GM21529 (cell line): Measurements from ENCODE around the gene DUSP22.
"Not testable (repeated sequence)": the region's sequence is repeated elsewhere in the genome, so short reads cannot be mapped to it uniquely, and the experiment has no call there.

ENCODE experiments used
- ATAC-seq: cut with Tn5 transposase; IDR thresholded peaks from one replicate; pipeline ENCODE4 v1.9.1; 2021; ENCODE audit not compliant: unreplicated experiment

Gene DUSP22

DNA sequence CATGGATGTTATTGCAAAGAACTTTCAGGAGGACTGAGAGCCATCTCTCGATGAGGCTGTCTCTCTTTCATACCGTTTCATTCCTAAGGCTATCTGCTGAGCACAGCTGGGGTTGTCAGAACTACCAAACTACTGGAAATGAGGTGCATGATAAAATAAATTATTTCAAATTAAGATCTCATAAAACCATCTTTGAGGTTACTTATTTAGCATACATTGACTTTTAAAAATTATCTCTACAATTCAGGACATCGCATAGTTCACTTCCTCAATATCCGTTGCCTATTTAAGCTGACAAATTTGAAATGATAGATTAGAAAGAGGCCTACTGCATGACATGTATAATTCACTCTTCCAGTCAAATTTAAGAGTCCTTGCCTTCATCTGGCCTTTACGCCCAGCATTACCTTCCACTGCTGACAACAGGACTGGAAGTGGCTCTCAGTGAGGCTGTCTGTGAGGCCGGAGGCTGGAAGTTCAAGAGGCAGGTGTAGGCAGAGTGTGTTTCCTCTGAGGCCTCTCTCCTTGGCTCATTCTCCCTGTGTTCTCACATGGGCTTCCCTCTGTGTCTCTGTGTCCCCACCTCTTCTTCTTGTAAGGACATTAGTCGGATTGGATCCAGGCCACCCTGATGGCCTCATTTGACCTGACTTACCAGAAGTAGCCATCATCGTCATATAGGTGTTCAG, 12.8 kb upstream of the DUSP22 start:
- no peak for ATAC-seq

DNA sequence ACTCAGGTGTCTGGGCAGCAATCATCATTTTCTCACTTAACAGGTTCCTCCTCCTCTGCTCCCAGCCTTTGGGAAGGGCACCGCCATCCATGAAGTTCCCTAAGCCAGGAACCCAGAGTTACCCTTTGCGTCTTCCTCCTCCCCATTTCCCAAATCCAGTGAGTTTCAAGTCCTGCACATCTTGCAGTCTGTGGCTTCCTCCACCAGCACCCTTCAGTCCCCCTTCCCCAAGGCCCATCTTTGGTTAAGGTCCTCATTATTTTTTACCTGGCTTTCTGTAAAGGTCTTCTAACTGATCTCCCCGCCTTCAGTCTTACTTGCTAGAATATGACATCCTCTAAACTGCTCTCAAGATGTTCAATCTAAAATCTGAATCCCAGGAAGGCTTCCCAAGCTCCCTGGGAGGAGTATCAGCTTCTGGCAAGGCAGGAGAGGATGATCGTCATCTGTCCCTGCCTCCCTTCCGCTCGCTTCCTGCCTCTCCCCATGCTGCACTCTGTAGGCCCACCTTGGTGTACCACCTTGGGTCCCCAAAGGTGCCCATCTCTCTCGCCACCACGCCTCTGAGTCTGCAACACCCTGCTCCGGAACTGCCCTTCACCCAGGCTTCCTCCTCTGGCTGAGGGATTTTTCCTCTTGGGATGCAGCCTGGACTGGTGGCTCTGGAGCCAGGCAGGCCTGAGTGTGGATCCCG, 11.4 kb upstream of the DUSP22 start:
- no peak for ATAC-seq

GRCh38 chr6:281469-282103, 10.7 kb upstream of the DUSP22 start:
- ATAC-seq: no peak

- ATAC-seq: no peak
Observed at GRCh38 chr6:282177-282866, 10.0 kb upstream of the DUSP22 start.

DNA sequence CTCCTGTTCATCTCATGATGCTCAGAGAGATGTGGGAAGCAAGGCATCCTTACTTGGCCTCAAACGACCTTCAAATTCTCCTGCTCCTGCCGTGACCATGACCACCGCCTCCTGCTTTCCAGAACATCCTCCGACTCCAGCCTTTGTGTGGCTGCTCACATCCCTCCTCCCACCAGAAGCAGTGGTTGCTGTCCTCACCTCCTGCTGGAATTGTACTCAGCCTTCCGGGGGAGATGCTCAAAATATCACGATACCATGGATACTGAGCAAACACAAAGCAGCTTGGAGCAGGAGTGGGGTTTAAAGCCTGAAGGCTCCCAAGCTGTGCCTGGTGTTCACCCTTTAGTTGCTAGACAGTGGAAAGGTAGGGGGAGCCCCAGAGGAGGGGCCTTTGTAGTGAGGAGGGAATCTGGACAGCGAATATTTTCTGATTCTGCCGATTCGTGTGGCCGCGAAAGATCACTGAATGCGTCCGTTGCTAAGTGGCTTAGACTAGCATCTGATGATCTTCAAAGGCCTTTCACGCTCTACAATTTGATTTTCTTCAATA, 9.3 kb upstream of the DUSP22 start:
- no peak for ATAC-seq

DNA sequence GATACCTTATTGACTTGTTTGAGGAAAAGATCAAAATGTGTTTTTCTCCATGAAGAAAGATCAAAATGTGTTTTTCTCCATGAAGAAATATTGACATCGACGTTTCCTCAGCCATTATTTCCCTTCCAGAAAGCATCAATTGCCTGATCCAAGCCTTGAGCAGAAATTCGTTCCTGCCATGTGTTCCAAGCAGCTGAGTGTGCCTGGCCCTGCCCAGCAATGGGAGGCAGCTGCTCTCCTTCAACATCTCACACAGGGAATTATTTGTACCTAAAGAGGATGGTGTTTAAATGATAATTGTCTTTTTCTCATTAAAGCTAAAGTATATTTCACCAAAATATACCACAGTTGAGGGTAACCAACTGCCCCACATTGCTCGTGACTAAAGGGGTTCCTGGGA, 7.8 kb upstream of the DUSP22 start:
- ATAC-seq: no peak

GRCh38 chr6:285030-285771, 7.1 kb upstream of the DUSP22 start:
- ATAC-seq: no peak

DNA sequence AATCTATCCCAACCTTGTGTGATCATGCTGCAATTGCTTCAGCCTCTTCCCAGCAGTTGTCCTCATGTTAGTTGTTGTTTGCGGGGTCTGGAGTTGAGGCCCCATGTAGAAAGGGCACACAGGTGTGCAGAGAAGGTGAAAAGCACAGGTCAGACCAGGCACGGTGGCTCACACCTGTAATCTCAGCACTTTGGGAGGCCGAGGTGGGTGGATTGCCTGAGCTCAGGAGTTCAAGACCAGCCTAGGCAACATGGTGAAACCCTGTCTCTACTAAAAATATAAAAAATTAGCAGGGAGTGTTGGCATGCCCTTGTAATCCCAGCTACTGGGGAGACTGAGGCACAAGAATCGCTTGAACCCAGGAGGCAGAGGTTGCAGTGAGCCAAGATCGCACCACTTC, 6.4 kb upstream of the DUSP22 start:
- ATAC-seq: not testable (repeated sequence)

DNA sequence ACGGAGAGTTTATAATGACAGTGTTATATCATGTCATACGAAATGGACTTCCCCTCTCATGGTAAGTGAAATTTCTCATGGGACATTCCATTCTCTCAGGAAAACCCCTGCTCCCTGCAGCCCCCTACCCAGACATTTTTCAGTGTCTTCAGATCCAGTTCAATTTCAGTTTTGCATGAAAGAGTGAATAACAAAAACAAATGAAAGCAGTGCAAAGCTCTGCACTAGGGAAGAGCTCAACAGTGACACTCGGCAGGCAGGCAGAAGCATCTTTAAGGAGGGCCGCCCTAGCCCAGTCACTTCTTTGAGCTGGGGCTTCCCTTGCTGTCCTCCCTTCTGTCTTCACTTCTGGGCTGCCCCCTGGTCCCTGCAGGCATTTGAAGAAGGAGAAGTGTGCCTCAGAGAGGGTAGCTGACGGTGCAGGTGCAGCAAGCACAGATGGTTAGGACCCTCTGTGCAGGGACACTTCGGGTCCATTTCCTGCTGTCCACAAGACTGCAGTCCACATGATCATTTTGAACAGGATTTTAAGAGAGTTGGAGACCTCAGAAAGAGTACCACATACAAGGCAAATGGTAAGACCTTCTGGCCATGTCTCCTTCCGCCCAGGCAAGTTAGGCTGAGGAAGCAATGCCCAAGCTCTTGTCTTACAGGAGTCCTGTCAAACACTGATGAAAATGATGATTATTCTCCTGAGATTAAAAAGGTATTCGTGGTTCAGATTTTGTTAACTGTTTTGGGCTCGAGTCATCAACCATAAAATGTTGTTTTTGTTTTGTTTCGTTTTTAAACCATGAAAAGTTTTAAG, 5.4 kb upstream of the DUSP22 start:
- no peak for ATAC-seq

DNA sequence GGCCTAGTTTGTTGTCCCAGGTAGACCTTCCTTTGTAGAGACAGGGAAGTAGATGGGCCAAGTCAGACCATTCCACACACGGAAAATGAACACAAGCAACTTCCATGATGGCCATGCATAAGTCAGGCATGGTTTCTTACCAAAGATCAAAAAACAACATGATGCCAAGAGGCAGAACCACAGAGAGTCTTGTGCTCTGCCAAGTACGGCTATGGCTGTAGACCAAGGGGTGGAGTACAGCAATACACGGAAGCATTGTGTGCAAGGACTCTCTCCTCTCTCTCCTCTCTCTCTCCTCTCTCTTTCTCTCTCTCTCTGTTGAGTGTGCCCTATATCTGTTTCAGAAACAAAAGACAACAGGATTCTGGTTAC, 4.8 kb upstream of the DUSP22 start:
- no peak for ATAC-seq

DNA sequence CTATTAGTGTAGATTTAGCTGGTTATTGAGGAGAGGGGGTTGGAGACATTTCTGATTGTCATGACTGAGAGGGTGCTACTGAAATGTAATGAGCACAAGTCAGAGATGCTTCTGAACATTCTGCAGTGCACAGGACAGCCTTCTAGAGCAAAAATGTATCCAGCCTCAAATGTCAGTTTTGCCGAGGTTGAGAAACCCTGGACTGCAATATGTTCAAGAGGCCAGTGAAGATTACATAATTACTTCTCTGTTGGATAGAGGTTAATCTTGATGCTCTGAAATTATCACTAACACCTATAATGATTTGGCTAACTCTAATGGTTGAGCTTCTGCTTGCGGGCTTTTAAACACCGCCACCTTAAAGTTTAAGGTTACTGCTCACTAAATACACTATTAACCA, 3.4 kb upstream of the DUSP22 start:
- ATAC-seq: no peak

DNA sequence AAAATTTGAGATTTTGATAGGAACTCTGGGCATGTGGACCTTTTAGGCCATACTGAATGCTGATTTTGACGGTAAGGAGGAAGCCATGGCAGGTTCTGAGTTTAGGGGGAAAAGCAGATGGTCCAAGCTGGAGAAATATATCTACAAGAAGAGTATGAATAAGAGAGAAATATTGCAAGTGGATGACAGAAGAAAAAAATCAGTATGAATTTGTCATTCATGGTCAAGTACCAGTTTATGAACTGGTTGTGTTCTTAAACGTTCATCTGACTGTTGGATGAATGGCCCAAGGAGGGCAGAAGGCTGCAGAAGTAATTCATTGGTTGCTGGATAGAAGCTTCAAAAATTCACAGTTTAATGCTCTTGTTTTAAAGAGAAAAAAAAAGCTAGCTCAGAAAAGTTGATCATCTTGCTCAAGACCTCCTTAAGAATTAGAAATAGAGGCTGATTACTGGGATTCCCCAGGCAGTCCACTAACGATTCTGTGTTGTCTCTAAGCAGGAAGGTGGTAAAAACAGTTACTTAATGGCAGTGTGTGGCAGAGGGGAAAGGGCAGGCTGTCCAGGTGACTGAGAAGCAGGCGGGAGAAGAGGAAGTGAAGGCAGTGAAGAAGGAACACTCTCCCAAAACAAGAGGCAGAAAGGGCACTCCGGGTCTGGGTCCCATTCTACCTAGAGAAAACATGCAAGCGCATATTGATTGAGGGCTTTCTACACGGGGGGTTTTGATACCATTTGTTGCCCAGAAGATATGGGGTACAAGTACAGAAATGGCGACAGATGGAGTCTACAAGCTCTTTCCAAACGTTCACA, 2.0 kb upstream of the DUSP22 start:
- no peak for ATAC-seq

DNA sequence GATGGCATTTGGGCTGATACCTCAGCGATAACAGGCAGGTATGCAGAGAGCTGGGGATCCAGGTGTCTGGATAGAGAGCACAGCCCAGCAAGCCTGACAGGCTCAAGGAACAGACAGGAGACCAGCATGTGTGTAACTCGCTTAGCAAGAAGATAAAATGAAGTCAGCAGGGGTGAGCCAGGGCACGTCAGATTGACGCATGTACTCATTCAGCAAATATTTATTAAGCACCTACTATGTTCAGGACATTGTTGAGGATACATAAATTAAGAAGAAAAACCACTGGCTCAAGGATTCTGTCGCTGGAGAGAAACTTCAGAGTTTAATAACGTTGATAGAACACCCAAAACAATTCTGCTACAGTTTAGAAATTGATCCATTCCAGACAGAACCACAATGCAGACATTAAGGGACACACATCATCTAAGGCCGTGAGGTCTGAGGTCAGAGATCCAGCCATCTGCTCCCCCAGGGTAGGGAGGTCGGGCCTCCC, 1.0 kb upstream of the DUSP22 start:
- ATAC-seq: no peak

DNA sequence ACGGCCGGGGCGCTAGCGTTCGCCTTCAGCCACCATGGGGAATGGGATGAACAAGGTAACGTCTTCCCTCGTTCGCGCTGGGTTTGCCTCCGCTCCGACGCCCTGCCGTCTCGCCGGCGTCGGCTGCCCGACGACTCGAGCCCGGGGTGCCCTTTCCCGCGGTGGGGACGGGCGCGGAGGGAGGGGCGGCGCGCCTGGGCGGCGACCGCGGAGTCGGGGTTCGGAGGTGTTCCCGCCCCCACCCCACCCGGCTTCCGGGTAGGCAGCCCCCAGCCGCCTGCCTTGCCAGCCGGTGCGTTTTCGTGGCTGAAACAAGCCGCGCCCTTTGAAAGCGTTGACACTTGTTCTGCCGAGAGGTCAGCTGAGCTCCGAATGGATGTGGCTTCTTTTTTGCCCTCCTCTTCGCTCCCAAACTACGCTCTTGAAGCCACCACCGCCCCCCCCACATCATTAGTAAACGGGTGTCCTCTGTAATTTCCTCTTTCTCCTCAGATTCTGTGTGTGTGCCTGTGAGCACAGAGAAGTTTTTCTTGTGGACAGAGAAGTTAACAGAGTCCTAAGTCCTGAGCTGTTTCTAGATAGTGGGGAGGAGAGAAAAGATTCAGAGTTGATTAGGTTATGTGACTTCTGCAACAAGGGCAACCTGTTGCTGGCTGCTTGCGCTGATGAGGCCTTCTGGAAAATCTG, 362 bp downstream of the DUSP22 start:
- ATAC-seq: peak; percentile 33

DNA sequence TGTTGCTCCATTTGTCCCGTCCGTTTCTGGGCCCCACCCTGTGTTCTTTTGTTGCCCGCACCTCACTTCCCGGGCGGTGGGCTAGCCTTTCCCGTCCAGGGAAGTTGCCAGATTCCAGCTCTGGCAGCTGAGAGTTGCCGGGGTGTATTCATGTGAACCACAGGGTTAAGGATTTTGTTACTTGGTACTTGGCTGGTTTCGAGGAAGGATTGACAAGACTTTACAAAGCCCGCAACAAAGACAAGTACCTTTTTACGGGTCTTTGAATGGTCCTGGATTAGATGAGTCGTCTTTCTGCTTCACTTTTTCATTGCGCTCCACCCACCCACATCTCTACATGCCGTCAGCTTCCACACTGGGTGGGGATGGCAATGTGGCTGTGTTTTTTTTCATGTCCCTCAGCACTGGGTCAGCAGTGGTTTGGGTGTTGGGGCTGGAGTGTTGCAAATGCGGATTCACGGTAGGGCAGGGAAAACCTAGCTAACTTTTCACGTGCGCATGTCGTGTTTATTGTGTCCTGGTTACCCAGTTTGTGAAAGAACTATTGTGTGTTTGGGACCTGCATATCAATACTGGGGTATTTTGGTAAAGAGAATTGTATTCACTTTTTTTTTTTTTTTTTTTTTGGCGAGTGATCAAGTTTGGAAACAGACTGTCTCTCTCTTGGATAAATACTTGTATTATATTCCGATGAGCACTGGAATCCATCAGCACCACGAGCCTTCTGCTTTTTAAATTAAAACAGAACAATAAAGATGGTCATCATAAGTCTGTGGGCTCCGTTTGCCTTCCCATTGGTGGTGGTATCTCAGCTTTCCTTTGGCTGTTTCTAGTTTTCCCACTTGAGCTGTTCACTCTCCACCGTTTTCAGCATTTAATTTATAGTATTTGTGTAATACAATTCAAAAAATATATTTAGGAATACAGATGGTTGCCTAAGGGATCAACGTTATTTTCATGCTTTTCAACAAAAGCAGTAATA, 1.2 kb downstream of the DUSP22 start:
- no peak for ATAC-seq

- ATAC-seq: no peak
Observed at GRCh38 chr6:294656-295565, 2.6 kb downstream of the DUSP22 start.
